B cell (primary cell): ENCODE data around the gene MSH3. TPM values are rescaled to one million over a fixed set of nuclear protein-coding genes. Genes with fewer than 3 reads are reported as not detected.
"Not testable (repeated sequence)": the region's sequence is repeated elsewhere in the genome, so short reads cannot be mapped to it uniquely, and the experiment has no call there.

Source experiments
- ATAC-seq: fragments of 200-7000 bp; cut with Tn5 transposase; one replicate; pipeline ENCODE4 v1.10.0; 2021; ENCODE audit warnings: low read depth, mild to moderate bottlenecking, moderate number of reproducible peaks, moderate library complexity
- CTCF ChIA-PET: fragments of 350-600 bp; sonication (Branson Sonifier 250); formaldehyde crosslinking; loops from one replicate; lab custom pipeline; 2021; ENCODE audit warnings: antibody characterized with exemption, inconsistent platforms; lab: Charles Lee
- POLR2A ChIA-PET: fragments of 350-600 bp; sonication (Branson Sonifier 250); formaldehyde crosslinking; loops from one replicate; lab custom pipeline; 2021; ENCODE audit warnings: antibody characterized with exemption; lab: Charles Lee
- DNase-seq: peaks from one replicate; pipeline ENCODE4 v3.0.0; 2013
- H2AFZ ChIP-seq: 2 replicates; pipeline ENCODE4 v1.6.1; 2012; ENCODE audit warnings: mild to moderate bottlenecking, low read depth, low read length; ENCODE audit not compliant: insufficient read depth, poor library complexity, severe bottlenecking
- H3K27ac ChIP-seq, 2 donors: 1 replicate in 1 of 2; 2 replicates in 1 of 2; pipeline ENCODE4 v1.5.1; 2012 to 2013; ENCODE audit warnings: low read length in 2 of 2, mild to moderate bottlenecking in 2 of 2, moderate library complexity in 1 of 2
- H3K27me3 ChIP-seq, 4 experiments: fragments of 200-600 bp in 1 of 4; sonication (generic) in 1 of 4; replicated peaks in 1 of 4; 1 replicate in 2 of 4; 2 replicates in 2 of 4; pipeline versions ENCODE4 v1.6.1 to v1.7.0; 2013 to 2016; ENCODE audit warnings: low read length in 3 of 4, mild to moderate bottlenecking in 2 of 4, mixed read lengths in 1 of 4, moderate library complexity in 1 of 4; ENCODE audit not compliant: insufficient read depth in 4 of 4, control insufficient read depth in 3 of 4; ENCODE audit errors: control extremely low read depth in 1 of 4
- H3K36me3 ChIP-seq, 2 experiments: replicated peaks in 1 of 2; 1 replicate in 1 of 2; 2 replicates in 1 of 2; pipeline versions ENCODE4 v1.6.1 to v1.7.1; 2013; ENCODE audit warnings: low read length in 1 of 2; ENCODE audit not compliant: insufficient read depth in 2 of 2, control insufficient read depth in 1 of 2; ENCODE audit errors: control extremely low read depth in 1 of 2, extremely low read depth in 1 of 2
- H3K4me1 ChIP-seq, 2 donors: fragments of 200-600 bp in 1 of 2; sonication (generic) in 1 of 2; 1 replicate in 1 of 2; 2 replicates in 1 of 2; pipeline versions ENCODE4 v1.5.1 to v1.6.1; 2013 to 2017; ENCODE audit warnings: low read length in 2 of 2; ENCODE audit not compliant: control insufficient read depth in 2 of 2, insufficient read depth in 2 of 2
- H3K4me2 ChIP-seq: replicated peaks from 2 replicates; pipeline ENCODE3; 2012; ENCODE audit warnings: mild to moderate bottlenecking, low read depth, low read length; ENCODE audit not compliant: poor library complexity, severe bottlenecking
- H3K4me3 ChIP-seq, 5 experiments: fragments of 200-600 bp in 1 of 5; sonication (generic) in 1 of 5; 1 replicate in 3 of 5; 2 replicates in 2 of 5; pipeline versions ENCODE4 v1.5.1 to v1.7.0; 2011 to 2016; ENCODE audit warnings: low read length in 4 of 5, mild to moderate bottlenecking in 4 of 5, low read depth in 2 of 5, control low read depth in 1 of 5, moderate library complexity in 1 of 5; ENCODE audit not compliant: insufficient read depth in 1 of 5; ENCODE audit errors: control extremely low read depth in 1 of 5, extremely low read depth in 1 of 5
- H3K79me2 ChIP-seq: fragments of 200-600 bp; sonication (generic); one replicate; pipeline ENCODE4 v1.6.0; 2016; ENCODE audit warnings: low read length; ENCODE audit not compliant: control insufficient read depth, insufficient read depth
- H3K9ac ChIP-seq: fragments of 200-600 bp; sonication (generic); 2 replicates; pipeline ENCODE4 v1.6.1; 2017; ENCODE audit warnings: mild to moderate bottlenecking, low read length, moderate library complexity
- H3K9me3 ChIP-seq, 3 donors: one replicate each; pipeline versions ENCODE4 v1.6.1 to v1.7.1; 2013; ENCODE audit warnings: low read length in 2 of 3; ENCODE audit not compliant: control insufficient read depth in 2 of 3, insufficient read depth in 1 of 3; ENCODE audit errors: control extremely low read depth in 1 of 3
- H4K20me1 ChIP-seq: 2 replicates; pipeline ENCODE4 v1.6.0; 2012; ENCODE audit warnings: mild to moderate bottlenecking, low read length; ENCODE audit not compliant: insufficient read depth, control insufficient read depth, poor library complexity, severe bottlenecking
- H3K27ac Mint-ChIP-seq: one replicate; pipeline ENCODE4 v1.8.0; 2021; ENCODE audit warnings: mixed read lengths
- H3K27me3 Mint-ChIP-seq: one replicate; pipeline ENCODE4 v1.8.0; 2021; ENCODE audit warnings: mixed read lengths
- H3K4me1 Mint-ChIP-seq: one replicate; pipeline ENCODE4 v1.8.0; 2021; ENCODE audit warnings: mixed read lengths
- H3K4me3 Mint-ChIP-seq: one replicate; pipeline ENCODE4 v1.8.0; 2021; ENCODE audit warnings: mixed read lengths
- H3K9me3 Mint-ChIP-seq: one replicate; pipeline ENCODE4 v1.8.0; 2022; ENCODE audit warnings: mixed read lengths; ENCODE audit not compliant: insufficient read depth
- EZH2 ChIP-seq: IDR thresholded peaks from 2 replicates; pipeline ENCODE4 v1.6.1; 2012; ENCODE audit warnings: borderline replicate concordance, low read depth, mild to moderate bottlenecking, moderate library complexity, low read length; ENCODE audit not compliant: insufficient read depth, poor library complexity, severe bottlenecking
- WGBS: methylation state at CpG from one replicate; pipeline ENCODE4 v1.1.5; 2013; ENCODE audit warnings: missing lambda C conversion rate; ENCODE audit not compliant: insufficient coverage; 5-methylcytosine and 5-hydroxymethylcytosine counted together
- intact Hi-C: fragments of 100-400 bp; cut with micrococcal nuclease; formaldehyde crosslinking; loops from one replicate; pipeline ENCODE4 v1.10.0; 2022
- polyA plus RNA-seq: library from polyadenylated mRNA; depleted of rRNA; stranded (reverse); fragments of >200 nt; gene quantifications from 2 replicates; pipeline ENCODE4 v1.2.3, GENCODE V29; 2012
- total RNA-seq, 2 donors: library from RNA; stranded (reverse); fragments of 120-200 nt in 1 of 2; gene quantifications; 1 replicate in 1 of 2; 2 replicates in 1 of 2; pipeline versions ENCODE4 v1.2.3 to v1.2.4, GENCODE V29; 2013 to 2022
- TF ChIP-seq, protein P1 (sequence below): fragments of 200-600 bp; IDR thresholded peaks from one replicate; pipeline ENCODE4 v1.8.0; 2022; ENCODE audit warnings: antibody characterized with exemption, mild to moderate bottlenecking

MSH3 gene
- total and polyA plus RNA-seq, 2 donors (not counting 1 experiment from before 2014, with no cell fraction given) = 3.5 to 26.3 TPM

DNA sequence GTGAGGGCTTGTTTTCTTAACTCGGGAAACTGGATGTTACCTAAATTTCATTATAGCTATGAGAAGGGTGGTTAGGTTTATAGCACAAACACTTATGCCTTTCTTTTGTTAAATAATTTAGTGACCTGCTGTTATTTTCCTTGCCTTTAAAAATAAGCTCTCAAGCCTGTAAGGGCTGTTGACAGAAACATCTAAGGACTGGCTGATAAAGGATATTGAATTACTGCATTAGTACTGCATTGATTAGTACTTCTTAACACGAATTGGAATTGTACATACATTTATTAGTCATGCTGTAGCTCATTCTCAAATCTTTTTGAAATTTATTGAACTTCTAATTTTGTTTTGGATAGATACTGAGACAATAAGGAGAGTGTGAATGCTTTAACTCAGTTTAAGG lies 85.4 kb downstream of the MSH3 start:
- no peak overlapping the region for H2AFZ ChIP-seq
- CTCF ChIA-PET = interaction anchor here (0.6 kb wide), 1 partner anchor 110 kb away, joined by 3 read pairs; no protein-coding TSS in a partner anchor
- no peak overlapping the region for H3K4me2 ChIP-seq
- H3K4me1 ChIP-seq = peaks cover 11 to 15% of the 10 kb centered on the region in 2 donors
- H3K9me3 ChIP-seq = no peaks in the 10 kb centered on the region
- H3K27ac ChIP-seq = no peak overlapping the region
- H4K20me1 ChIP-seq = no peaks in the 10 kb centered on the region
- POLR2A ChIA-PET = no interaction called here
- H3K4me3 Mint-ChIP-seq = no peak overlapping the region
- no peaks in the 10 kb centered on the region for H3K79me2 ChIP-seq
- H3K27me3 Mint-ChIP-seq = no peaks in the 10 kb centered on the region
- H3K27ac Mint-ChIP-seq = peak overlapping the region; percentile 57
- H3K4me3 ChIP-seq = no peak overlapping the region
- peaks cover 9% of the 10 kb centered on the region in 2 experiments for H3K36me3 ChIP-seq
- no peak for ATAC-seq
- H3K9me3 Mint-ChIP-seq = no peaks in the 10 kb centered on the region
- H3K4me1 Mint-ChIP-seq = peaks cover 37% of the 10 kb centered on the region
- no CpG with 5 or more reads among the region's 2 CpGs for WGBS
- DNase-seq = no peak
- TF ChIP-seq, protein P1, sequence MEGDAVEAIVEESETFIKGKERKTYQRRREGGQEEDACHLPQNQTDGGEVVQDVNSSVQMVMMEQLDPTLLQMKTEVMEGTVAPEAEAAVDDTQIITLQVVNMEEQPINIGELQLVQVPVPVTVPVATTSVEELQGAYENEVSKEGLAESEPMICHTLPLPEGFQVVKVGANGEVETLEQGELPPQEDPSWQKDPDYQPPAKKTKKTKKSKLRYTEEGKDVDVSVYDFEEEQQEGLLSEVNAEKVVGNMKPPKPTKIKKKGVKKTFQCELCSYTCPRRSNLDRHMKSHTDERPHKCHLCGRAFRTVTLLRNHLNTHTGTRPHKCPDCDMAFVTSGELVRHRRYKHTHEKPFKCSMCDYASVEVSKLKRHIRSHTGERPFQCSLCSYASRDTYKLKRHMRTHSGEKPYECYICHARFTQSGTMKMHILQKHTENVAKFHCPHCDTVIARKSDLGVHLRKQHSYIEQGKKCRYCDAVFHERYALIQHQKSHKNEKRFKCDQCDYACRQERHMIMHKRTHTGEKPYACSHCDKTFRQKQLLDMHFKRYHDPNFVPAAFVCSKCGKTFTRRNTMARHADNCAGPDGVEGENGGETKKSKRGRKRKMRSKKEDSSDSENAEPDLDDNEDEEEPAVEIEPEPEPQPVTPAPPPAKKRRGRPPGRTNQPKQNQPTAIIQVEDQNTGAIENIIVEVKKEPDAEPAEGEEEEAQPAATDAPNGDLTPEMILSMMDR = no peak
- TF ChIP-seq EZH2 = no peak
- no peaks in the 10 kb centered on the region for H3K27me3 ChIP-seq
- intact Hi-C loops = no loop called here
- no peak overlapping the region for H3K9ac ChIP-seq

DNA sequence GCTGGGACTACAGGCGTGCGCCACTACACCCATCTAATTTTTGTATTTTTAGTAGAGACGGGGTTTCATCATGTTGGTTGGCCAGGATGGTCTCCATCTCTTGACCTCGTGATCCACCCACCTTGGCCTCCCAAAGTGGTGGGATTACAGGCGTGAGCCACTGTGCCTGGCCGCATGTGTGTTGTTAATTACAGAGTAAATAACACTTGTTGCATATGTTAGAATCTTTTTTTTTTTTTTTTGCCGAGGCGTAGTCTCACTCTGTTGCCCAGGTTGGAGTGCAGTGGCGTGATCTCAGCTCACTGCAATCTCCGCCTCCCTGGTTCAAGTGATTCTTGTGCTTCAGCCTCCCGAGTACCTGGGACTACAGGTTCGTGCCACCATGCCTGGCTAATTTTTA lies 86.0 kb downstream of the MSH3 start:
- H3K4me1 ChIP-seq = peaks cover 11 to 15% of the 10 kb centered on the region in 2 donors
- ATAC-seq, H3K27ac Mint-ChIP-seq, H3K27me3 ChIP-seq, H3K79me2 ChIP-seq, H3K9me3 ChIP-seq, H3K27me3 Mint-ChIP-seq, H4K20me1 ChIP-seq, H3K4me2 ChIP-seq, POLR2A ChIA-PET, H3K9me3 Mint-ChIP-seq, intact Hi-C loops, H3K4me3 ChIP-seq, CTCF ChIA-PET, H3K4me3 Mint-ChIP-seq, DNase-seq, H3K9ac ChIP-seq, H2AFZ ChIP-seq: not testable (repeated sequence)
- peaks cover 37% of the 10 kb centered on the region for H3K4me1 Mint-ChIP-seq
- WGBS = 100% methylated on average over 3 of the region's 12 CpGs
- H3K36me3 ChIP-seq = peaks cover 13 to 14% of the 10 kb centered on the region in 2 experiments
- H3K27ac ChIP-seq = peak overlapping the region; percentile 37 to 65
